Cardiac septum (tissue), 1 donor: ENCODE measurements around the gene GP1BB. TPM values are rescaled to one million over a fixed set of nuclear protein-coding genes. Genes with fewer than 3 reads are reported as not detected.
"Not testable (repeated sequence)": the region's sequence is repeated elsewhere in the genome, so short reads cannot be mapped to it uniquely, and the experiment has no call there.

ENCODE experiments used
- DNase-seq: peaks from one replicate; pipeline ENCODE4 v3.0.0-alpha.2; 2020; ENCODE audit warnings: low spot score
- intact Hi-C: fragments of 100-400 bp; cut with DNase I; formaldehyde crosslinking; loops from one replicate; pipeline ENCODE4 v1.14.0; 2022
- long read RNA-seq: library from polyadenylated mRNA; unstranded; transcript quantifications from one replicate; pipeline ENCODE4 v2.0.0, GENCODE V29; 2021
- total RNA-seq: library from RNA; stranded (reverse); fragmentation: NEBNext Ultra II Directional; extraction: Animal tissue kit (Norgen Biotek cat#: 25700); gene quantifications from one replicate; pipeline ENCODE4 v1.2.1, GENCODE V29; 2021
- donor health status: DM: no; HTN: no; CAD: no.

The GP1BB gene
- 5.5 TPM for total RNA-seq
- long read RNA-seq, transcript GP1BB-201 (2 exons, 1,553 nt) = major isoform, 44 of 44 reads
- long read RNA-seq, partial matches to known transcripts = 0 of 44 reads
- long read RNA-seq, other reads (novel, unspliced or antisense) = 0 of 44 reads

DNA sequence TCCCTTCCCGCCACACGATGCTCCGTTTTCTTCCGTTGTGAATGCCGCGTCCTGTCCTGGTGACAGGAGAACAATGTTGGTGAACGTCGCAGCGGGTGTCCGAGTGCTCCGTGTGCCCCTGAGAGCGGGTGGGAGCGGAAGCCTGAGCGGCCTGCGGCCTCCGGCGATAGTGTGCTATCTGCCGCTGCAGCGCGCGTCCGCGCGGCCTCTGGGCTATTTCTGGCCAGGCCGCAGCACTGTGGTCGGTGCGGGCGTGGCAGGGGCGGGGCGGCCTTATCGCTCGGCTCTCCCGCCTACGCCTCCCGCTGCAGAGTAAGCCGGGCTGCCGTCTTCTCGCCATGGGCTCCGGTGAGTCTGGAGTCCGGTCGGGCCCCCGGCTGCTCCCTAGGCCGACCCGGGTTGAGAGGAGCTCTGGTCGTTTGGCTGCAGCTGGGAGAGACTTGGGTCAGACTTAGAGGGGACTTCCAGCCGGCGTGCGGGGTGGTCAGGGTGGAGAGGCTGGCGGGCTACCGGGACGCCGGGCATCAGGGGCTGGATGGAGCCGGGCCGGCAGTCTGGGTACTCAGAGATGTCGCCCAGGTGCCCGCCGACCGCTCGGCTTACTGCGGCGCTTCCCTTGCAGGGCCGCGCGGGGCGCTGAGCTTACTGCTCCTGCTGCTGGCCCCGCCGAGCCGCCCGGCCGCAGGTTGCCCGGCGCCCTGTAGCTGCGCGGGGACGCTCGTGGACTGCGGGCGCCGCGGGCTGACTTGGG is at the start of gene GP1BB:
GP1BB (plus strand) TSS at position 308 of the 751 bp plus-strand sequence; CDS start at position 339, 31 bp downstream.
- no peak for DNase-seq
- intact Hi-C loops = loop anchor here (5.0 kb wide), 1 partner anchor 219 kb away; the partner anchor contains the start of genes COMT and TXNRD2

DNA sequence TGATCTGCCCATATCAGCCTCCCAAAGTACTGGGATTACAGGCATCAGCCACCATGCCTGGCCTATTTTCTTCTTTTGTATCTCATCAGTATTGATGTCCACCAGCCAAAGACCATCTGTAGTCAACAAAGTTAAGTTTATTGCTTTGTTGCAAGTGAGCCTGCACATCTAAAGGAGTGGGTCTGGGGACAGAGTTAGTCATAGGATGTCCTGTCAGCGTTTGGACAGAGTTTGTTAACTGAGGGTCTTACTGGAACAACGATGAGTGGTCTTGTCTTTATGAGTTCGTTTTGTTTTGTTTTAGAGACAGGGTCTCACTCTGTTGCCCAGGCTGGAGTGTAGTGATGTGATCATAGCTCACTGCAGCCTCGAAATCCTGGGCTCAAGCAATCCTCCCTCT is 49.7 kb upstream of the GP1BB start:
- intact Hi-C loops = no loop called here
- DNase-seq = no peak

DNA sequence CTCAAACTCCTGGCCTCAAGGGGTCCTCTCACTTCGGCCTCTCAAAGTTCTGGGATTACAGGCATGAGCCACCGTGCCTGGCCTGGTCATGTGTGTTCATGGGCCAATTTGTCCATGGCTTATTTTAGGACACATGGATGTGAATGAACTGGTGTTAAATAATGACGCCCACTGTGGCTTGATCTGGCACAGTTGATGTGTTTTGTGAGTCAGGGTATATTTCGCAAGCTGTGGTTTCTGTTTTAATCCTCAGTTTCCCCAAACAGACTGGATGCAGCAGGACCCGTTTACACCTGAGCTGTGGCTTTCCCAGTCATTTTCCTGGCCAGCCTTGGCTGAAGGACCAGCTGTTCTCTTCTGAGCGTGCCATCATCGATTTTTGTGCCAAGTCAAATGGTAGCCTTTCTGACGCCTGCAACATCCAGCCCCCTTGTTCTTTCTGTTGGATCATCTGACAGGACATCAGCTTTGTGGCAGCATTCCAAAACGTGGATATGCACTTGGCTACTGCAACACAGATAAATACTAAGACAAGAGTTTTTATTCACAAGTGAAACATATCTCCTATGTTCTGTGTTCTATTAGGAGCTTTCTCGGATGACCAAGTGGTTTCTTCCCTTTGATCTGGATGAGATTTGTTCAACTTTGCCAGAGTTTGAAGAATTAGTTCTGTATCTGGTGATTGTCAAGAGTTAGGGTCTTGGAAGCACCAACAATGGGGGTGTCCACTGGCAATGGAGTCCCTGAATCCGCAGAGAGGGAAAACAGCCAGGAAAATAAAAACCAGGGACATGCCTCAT is 49.0 kb upstream of the GP1BB start:
- intact Hi-C loops = no loop called here
- no peak for DNase-seq

DNA sequence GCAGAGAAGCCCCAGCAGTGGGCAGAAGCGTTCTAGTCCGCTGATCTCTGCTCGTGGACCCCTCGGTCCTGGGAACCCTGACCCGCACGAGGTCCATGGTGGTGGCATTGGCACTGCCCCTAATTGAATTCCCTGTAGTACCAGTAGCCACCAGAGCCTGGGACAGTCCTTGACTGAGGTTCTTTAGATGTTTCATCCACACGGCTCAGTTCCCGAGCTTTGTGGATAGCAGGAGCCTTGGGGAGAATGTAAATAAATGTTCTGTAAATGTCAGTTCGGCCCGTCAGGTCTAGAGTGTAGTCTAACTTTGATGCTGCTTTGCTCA is 48.4 kb upstream of the GP1BB start:
- no peak for DNase-seq
- intact Hi-C loops = no loop called here

DNA sequence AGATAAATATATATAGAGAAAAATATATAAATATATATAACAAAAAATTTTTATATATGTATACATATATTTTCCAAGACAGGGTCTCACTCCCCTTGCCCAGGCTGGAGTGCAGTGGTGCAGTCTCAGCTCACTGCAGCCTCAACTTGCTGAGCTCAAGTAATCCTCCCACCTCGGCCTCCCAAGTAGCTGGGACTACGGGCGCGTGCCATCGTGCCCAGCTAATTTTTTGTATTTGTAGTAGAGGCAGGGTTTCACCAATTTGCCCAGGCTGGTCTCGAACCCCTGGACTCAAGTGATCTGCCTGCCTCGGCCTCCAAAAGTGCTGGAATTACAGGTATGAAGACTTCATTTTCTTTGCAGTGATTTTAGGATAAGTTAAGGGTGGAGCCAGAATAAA is 47.9 kb upstream of the GP1BB start:
- no peak for DNase-seq
- intact Hi-C loops = no loop called here

DNA sequence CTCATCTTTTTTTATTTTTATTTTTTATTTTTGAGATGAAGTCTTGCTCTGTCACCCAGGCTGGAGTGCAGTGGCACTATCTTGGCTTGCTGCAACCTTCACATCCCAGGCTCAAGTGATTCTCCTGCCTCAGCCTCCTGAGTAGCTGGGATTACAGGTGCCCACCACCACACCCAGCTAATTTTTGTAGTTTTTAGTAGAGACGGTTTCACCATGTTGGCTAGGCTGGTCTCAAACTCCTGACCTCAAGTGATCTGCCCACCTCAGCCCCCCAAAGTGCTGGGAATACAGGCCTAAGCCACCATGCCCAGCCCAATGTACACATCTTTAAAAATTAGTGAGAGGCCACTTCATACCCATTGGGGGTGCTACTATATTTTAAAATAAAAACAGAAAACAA is 46.9 kb upstream of the GP1BB start:
- DNase-seq, intact Hi-C loops: not testable (repeated sequence)

DNA sequence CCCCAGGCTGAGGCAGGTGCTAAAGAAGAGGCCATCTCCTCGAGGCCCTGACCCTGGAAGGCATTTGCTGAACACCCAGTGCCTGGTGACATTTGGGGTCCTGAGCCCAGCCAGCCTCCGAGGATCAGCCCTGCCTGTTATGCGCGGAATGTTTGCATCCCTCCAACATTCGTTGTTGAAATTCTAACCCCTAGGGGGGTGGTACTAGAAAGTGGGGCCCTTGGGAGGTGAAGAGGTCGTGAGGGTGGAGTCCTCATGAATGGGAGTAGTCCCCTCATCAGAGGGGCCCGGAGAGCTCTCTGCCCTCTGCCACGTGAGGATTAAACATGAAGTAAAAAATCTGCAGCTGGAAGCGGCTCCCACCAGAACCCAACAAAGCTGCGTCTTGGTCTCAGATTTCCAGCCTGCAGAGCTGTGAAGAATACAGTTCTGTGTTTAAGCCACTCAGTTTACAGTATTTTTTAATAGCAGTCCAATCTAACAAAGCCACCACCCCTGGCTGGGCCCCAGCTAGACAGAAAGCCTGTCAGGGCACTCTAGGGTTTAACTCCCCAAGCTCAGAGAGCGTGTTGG is 44.3 kb upstream of the GP1BB start:
- no peak for DNase-seq
- intact Hi-C loops = loop anchor here (1.0 kb wide), 1 partner anchor 39 kb away; no protein-coding TSS in a partner anchor

DNA sequence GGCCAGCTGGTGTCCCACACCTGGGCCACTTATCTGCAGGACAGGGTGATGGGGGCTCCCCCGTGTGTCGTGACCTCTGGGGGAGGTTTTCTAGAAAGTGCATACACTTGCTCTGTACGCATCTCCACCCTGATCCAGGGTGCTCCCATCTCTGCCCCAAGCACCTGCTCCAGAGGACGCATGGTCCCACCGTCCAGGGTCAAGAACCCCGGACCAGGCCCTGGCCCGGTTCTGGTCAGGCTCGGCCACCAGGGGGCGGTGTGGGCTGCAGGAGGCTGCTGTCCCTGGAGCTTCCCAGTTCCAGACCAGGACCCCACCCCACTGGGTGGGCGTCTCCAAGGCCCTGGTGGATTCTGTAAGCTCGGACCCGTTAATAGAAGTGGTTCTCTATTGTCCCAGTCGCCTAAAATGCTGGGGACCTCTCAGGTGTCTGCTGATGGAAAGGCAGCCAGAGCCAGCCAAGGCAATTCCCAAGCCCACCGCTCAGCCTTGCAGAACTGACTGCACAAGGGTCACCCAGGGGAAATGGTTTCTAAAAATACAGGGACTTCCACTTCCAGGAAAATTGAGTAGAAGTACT is 43.7 kb upstream of the GP1BB start:
- DNase-seq = peak; percentile 83
- intact Hi-C loops = loop anchor here (1.0 kb wide), 1 partner anchor 39 kb away; no protein-coding TSS in a partner anchor

DNA sequence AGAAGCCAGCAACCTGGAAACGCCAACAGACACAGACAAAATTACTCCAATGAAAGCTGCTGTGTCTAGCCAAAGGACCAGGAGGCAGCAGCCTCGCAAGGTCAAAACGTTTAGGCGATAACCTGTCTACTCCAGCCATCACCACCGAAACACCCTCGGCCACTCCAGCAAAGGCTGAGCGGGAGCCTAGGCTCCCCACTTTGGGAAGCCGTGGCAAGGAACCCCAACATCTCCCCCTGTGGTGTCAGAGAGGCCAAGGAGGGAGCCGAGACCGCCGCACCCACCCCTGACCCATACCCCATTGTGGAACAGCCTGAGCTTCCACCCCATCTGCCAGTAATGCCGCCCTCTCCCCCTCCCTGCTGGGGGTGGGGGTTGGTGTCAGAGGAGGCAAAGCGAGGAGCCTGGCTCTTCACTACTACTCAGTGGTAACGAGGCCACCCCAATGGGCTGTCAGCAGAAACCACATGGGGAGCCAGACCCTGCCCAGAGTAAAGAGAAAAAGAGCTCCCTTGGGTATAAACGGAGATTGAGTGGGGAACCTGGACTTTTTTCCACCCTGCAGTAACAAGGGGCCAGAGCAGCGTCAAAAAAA is 43.0 kb upstream of the GP1BB start:
- intact Hi-C loops = no loop called here
- no peak for DNase-seq

DNA sequence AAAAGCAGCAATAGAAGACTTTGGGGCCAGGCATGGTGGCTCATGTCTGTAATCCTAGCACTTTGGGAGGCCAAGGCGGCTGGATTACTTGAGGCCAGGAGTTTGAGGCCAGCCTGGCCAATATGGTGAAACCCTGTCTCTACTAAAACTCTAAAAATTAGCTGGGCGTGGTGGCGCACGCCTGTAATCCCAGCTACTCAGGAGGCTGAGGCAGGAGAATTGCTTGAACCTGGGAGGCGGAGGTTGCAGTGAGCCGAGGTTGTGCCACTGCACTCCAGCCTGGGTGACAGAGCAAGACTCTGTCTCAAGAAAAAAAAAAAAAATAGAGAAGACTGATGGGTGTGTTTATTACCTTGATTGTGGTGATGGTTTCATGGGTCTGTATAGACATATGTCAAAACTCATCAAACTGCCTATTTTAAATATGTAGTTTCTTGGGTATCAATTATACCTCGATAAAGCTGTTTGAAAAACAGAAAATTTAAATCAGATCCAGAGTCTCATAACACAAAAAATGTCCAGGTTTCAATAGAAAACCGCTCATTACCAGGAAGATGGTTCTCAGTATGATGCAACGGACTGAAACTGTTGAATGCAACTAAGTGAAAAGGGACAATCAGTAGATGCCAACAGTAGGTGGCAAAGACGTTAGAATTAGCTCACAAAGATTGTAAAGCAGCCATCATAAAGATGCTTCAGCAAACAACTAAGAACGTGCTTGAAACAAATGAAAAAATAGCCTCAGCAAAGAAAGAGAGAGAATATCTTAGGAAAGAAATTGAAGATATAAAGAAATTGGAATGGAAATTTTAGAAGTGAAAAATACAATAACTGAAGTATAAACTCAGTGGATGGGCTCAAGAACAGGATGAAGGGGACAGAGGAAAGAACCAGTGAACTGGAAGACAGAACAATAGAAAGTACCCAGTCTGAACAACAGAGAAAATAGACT is 42.2 kb upstream of the GP1BB start:
- intact Hi-C loops = no loop called here
- no peak for DNase-seq

DNA sequence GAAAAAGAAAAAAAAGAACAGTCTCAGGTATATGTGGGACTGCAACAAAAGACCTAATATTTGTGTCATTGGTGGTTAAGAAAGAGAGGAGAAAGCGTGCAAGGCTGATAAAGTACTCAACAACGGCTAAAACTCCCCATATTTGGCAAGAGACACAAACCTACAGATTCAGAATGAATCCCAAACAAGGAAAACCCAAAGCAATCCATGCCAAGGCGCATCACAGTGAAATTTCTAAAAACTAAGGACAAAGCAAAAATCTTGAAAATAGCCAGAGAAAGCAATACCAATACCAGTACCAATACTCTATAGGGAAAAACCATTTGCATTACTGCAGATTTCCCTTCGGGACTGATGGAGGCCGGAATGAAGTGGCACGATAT is 41.5 kb upstream of the GP1BB start:
- no peak for DNase-seq
- intact Hi-C loops = no loop called here

DNA sequence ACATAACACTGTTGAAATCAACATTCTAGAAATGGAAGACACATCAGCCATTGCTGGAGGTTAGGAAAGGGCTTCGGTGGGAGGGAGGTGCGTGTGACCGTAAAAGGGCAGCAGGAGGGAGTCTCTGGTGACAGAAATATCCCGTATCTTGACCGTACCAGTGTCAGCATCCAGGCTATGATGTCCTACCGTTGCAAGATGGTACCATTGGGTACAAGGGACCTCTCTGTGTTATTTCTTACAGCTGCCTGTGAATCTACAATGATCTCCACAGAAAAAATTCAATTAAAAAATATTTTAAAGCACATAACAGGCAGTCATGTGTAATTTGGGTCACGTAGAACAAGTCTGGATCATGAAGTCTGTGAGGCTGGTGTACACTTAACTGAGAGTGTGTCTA is 36.4 kb upstream of the GP1BB start:
- intact Hi-C loops = no loop called here
- no peak for DNase-seq

DNA sequence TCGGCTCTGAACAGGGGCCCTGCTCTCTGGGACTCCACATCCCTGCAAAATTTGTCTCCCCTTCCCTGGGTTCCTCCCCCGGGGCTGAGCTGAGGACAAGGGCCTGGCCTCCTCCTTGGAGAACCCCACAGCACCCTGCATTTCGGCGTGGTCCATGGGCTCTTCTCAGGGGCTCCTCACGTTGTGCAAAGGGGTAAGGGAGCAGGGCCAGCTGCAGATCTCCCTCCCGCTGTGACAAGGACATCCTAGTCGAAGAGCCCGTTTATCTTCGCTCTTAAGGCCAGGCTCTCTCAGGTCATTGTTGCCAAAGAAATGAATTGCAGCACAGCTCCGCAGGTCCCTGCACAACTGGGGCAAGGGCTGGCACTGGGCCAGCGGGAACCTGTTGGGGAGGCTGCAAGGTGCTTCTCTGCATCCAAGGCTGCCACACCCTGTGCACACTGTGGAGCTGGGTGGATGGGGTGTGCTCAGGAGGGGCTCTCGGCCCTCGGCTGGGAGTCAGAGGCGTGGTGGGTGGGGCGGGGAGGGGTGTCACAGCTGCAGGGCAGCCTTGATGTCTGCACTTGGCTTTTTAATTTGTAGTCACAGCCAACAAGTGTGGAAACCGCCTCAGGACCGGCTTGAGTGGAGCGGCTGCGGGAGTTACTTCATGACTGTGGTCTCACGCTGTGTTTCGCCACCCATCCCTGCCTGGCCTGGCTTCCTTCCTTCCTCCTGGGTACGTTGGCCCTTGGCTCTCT is 35.6 kb upstream of the GP1BB start:
- intact Hi-C loops = no loop called here
- peak; percentile 89 for DNase-seq

DNA sequence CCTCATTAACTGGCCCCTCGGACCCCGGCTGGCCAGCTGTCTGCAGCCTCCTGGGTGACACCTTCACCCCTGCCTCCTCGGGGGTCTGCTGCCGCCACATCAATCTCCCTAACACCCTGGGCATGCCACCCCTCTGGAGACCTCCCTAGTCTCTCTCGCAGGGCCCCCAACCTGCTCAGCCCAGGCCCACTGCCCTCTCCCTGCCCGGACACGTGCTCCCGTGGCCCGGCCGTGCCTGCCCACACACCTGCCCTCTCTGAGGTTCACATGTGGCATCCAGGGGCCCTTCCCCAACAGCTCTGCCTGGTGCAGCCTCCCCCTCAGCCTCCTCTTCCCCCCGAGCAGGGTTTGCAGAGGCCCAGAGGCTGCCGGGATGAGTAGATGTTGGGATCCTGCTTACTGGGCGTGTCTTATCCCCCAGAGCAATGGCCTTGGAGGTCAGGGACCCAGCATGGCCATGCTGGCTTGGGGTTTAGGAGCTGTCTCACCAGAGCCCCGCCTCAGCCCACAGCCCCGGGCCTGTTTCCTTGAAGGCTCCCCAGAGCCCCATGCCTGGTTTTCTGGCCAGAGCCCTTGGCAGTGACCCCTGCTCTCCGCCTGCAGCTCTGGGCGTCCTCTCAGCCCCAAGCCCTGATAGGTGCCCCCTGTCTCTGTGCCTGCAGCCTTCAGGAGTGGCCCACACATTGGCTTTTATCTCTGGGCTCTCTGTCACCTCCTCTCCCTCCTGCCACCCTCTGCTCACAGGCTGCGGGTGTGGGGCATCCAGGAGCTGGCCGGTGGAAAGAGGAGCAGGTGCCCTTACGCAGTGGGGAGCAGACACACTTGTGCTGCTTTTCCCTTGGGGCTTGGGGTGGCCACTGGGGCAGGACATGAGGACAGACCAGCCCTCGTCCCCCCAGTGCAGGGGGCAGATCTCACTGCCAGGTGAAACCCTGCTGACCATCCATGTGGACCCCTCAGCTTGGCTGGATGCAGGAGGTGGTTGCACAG is 34.7 kb upstream of the GP1BB start:
- intact Hi-C loops = no loop called here
- no peak for DNase-seq

DNA sequence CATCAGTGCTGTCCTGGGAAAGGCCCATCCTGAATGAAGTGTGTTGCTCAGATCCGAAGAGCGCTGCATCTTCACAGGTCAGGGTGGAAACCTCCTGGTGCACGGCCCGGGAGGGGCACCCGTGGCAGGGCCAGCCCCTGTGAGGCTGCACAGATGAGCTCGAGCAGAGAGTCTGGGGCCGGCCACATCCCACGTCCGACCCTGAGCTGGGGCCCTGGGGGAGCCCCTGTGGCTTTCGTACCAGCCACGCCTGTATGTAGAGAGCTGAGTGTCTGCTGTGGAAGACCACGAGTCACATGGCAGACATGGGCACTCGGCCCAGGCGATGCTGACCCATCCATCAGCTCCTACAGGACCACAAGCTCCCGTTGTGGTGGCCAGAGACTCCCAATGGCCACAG is 33.9 kb upstream of the GP1BB start:
- DNase-seq = no peak
- intact Hi-C loops = no loop called here

DNA sequence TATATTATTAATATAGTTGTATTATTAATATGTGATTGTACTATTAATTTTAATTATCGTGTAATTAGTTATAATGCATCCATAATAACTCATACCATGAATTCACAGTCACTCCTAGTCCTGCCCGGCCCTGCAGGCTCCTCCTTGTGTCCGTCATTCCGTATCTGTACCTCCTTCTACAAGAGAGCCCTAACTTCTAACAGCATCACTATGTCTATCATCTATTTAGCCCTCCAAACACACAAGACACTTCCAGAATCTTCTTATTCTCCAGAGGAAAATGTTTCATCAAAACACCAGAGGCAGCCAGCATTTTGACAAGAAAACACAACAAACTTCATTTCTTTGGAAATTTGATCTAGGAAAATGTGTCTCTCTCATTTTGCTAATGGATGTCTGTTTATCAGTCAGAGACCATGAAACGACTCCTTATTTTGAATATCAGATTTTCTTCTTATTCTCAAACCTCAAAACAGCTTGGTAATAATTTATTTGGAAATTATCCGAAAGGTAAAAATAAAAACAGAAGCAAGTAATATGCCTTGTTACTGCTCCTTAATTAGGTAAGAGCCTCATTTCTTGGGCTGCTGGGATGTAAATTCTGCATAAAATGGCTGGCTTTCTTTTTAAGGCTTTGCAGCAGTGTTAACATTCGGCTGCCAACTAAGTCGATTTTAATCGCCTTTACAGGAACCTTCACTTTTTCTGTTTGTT is 32.2 kb upstream of the GP1BB start:
- intact Hi-C loops = no loop called here
- DNase-seq = no peak
